Testis (tissue), 3 donors: ENCODE data around the gene KIF21B. TPM values are rescaled to one million over a fixed set of nuclear protein-coding genes. Genes with fewer than 3 reads are reported as not detected.
"Not testable (repeated sequence)": the region's sequence is repeated elsewhere in the genome, so short reads cannot be mapped to it uniquely, and the experiment has no call there.

Source experiments
- DNase-seq: peaks from one replicate; pipeline ENCODE4 v3.0.0-alpha.2; 2019
- H3K27ac ChIP-seq, 2 donors: fragments of 200-600 bp; sonication (generic); one replicate each; pipeline ENCODE4 v1.5.1; 2019
- H3K27me3 ChIP-seq: fragments of 200-600 bp; sonication (generic); one replicate; pipeline ENCODE4 v1.5.1; 2019
- H3K36me3 ChIP-seq: fragments of 200-600 bp; sonication (generic); one replicate; pipeline ENCODE4 v1.5.1; 2017; ENCODE audit warnings: low read depth; ENCODE audit errors: missing control alignments
- H3K4me1 ChIP-seq: fragments of 200-600 bp; sonication (generic); one replicate; pipeline ENCODE4 v1.5.1; 2019
- H3K4me3 ChIP-seq, 2 donors: fragments of 200-600 bp; sonication (generic); one replicate each; pipeline ENCODE4 v1.5.1; 2017 to 2019
- H3K9me3 ChIP-seq: fragments of 200-600 bp; sonication (generic); one replicate; pipeline ENCODE4 v1.5.1; 2017
- POLR2A ChIP-seq: fragments of 450-650 bp; IDR thresholded peaks from one replicate; pipeline ENCODE4 v1.6.1; 2017; ENCODE audit warnings: antibody characterized with exemption, mild to moderate bottlenecking, moderate library complexity
- WGBS, 2 donors: methylation state at CpG; one replicate each; pipeline ENCODE4 v1.1.5; 2018; 5-methylcytosine and 5-hydroxymethylcytosine counted together
- intact Hi-C: fragments of 100-400 bp; cut with DNase I; formaldehyde crosslinking; loops from one replicate; pipeline ENCODE4 v1.15.1; 2023; ENCODE audit warnings: low total_unique reads
- polyA plus RNA-seq: library from polyadenylated mRNA; stranded (reverse); fragments of 350-450 nt; fragmentation: Illumina TruSeq; extraction: RNeasy Lipid Tissue Mini Kit (QIAGEN cat#74804); gene quantifications from one replicate; pipeline ENCODE4 v1.2.3, GENCODE V29; 2014; ENCODE audit warnings: low read depth, low replicate concordance; ENCODE audit not compliant: insufficient read depth
- total RNA-seq, 2 donors: library from RNA; depleted of rRNA; stranded (reverse); fragments of >200 nt; gene quantifications; one replicate each; pipeline ENCODE4 v1.2.3, GENCODE V29; 2016
- TF ChIP-seq, protein P1 (sequence below), 3 experiments: fragments of 450-650 bp in 2 of 3; fragments of 200-600 bp in 1 of 3; sonication (generic) in 1 of 3; IDR thresholded peaks; one replicate each; pipeline ENCODE4 v1.5.1; 2016 to 2019; ENCODE audit warnings: antibody characterized with exemption in 3 of 3, mild to moderate bottlenecking in 2 of 3, moderate library complexity in 1 of 3

KIF21B gene
- total and polyA plus RNA-seq, 3 donors from 2014 or later: 23.3 to 32.7 (median 32.3) TPM

DNA sequence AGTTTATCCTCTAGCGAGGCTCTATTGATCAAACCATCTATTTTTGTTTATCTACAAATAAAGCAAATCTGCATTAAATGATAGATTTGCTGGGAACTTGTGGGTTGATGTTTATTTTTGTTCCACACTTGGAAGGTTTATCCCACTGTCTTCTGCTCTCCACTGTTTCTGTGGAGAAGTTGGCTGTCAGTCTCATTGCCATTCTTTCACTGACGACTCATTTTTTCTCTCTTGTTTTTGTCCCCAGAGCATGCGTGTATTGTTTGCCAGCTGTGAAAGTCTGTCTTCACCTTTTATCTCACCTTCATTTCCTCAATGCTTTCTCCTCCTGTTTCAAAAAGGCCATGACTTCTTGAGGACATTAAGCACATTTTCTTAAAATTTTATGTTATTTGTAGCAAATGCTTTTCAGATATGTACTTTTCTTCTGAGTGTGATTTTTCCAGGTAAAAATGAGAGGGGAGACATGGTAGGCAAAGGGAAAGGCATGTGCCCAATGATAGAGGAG, 76.4 kb downstream of the KIF21B start:
- WGBS, 2 donors: 95 to 96% methylated on average over 3 of the region's 3 CpGs
- DNase-seq: no peak
- no peak for TF ChIP-seq POLR2A
- TF ChIP-seq, protein P1, sequence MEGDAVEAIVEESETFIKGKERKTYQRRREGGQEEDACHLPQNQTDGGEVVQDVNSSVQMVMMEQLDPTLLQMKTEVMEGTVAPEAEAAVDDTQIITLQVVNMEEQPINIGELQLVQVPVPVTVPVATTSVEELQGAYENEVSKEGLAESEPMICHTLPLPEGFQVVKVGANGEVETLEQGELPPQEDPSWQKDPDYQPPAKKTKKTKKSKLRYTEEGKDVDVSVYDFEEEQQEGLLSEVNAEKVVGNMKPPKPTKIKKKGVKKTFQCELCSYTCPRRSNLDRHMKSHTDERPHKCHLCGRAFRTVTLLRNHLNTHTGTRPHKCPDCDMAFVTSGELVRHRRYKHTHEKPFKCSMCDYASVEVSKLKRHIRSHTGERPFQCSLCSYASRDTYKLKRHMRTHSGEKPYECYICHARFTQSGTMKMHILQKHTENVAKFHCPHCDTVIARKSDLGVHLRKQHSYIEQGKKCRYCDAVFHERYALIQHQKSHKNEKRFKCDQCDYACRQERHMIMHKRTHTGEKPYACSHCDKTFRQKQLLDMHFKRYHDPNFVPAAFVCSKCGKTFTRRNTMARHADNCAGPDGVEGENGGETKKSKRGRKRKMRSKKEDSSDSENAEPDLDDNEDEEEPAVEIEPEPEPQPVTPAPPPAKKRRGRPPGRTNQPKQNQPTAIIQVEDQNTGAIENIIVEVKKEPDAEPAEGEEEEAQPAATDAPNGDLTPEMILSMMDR (IDR thresholded peaks at IDR 0.05): no peak
- Histone ChIP-seq H3K27ac (no peak overlapping the region), H3K4me1 (no peaks in the 10 kb centered on the region), H3K36me3 (no peaks in the 10 kb centered on the region), H3K4me3 (no peak overlapping the region), H3K27me3 (no peaks in the 10 kb centered on the region), H3K9me3 (no peaks in the 10 kb centered on the region)
- intact Hi-C loops: no loop called here

DNA sequence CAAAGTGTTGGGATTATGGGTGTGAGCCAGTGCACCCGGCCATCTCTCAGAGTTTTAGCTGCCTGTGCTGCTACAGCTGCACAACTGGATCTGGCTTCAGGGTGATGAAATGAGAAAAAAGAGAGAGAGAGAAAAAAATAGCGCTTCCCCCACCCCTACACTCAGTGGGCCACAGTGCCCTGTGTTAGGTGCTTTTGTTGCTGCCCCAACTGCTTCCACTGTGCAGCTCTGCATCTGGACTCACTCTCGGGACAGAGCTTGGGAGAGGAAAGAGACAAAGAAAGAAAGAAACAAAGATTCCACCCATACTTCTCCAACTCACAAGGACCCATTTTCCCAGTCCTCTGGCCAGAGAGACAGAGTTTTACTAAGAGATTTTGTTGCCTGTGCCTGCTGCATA, 78.4 kb downstream of the KIF21B start:
- intact Hi-C loops: no loop called here
- Histone ChIP-seq H3K27me3 (no peaks in the 10 kb centered on the region), H3K27ac (peak overlapping the region in 1 of 2 donors; percentile 59), H3K9me3 (no peaks in the 10 kb centered on the region), H3K4me1 (no peaks in the 10 kb centered on the region), H3K36me3 (no peaks in the 10 kb centered on the region), H3K4me3 (no peak overlapping the region)
- no peak for TF ChIP-seq POLR2A
- TF ChIP-seq, protein P1 (IDR thresholded peaks at IDR 0.05): no peak
- WGBS, 2 donors: 48 to 60% methylated on average over 3 of the region's 3 CpGs
- DNase-seq: no peak

DNA sequence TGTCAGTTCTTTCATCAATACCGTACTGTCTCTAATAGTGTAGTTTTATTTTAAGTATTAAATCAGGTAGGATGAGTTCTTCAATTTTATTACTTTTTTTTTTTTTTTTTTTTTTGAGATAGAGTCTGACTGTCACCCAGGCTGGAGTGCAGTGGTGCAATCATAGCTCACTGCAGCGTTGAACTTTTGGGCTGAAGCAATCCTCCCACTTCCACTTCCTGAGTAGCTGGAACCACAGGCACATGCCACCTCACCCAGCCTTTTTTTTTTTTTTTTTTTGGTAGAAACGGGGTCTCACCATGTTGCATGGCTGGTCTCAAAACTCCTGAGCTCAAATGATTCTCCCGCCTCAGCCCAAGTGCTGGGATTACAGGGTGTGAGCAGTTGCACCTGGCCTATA, 84.6 kb downstream of the KIF21B start:
- intact Hi-C loops: no loop called here
- no peak for DNase-seq
- no peaks in the 10 kb centered on the region for H3K9me3 ChIP-seq
- H3K4me1 ChIP-seq: no peaks in the 10 kb centered on the region
- TF ChIP-seq, protein P1 (IDR thresholded peaks at IDR 0.05): no peak
- TF ChIP-seq POLR2A: no peak
- no peak overlapping the region for H3K4me3 ChIP-seq
- H3K36me3 ChIP-seq: no peaks in the 10 kb centered on the region
- no peaks in the 10 kb centered on the region for H3K27me3 ChIP-seq
- WGBS, 2 donors: 57 to 65% methylated on average over 4 of the region's 4 CpGs
- no peak overlapping the region for H3K27ac ChIP-seq

DNA sequence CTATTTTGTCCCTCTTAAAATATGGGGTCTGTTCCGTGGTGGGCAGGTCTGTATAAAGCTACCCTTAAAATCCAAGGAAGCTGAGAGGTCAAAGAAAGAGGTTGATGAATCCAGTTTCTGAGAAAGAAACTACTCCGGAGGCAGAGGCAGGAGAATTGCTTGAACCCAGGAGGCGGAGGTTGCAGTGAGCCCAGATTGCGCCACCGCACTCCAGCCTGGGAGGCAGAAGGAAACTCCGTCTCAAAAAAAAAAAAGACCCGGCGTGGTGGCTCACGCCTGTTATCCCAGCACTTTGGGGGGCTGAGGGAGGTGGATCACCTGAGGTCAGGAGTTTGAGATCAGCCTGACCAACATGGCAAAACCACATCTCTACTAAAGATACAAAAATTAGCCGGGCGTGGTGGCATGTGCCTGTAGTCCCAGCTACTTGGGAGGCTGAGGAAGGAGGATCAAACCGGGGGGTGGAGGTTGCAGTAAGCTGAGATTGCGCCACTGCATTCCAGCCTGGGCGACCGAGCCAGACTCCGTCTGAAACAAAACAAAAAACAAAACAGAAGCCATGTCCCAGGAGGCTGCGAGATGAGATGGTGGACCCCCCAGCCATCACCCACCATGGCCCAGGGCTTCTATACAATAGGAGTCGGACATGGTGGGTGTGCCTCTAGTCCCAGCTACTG, 88.1 kb downstream of the KIF21B start:
- DNase-seq, H3K4me3 ChIP-seq, intact Hi-C loops, H3K27me3 ChIP-seq, H3K4me1 ChIP-seq, H3K9me3 ChIP-seq, H3K36me3 ChIP-seq, H3K27ac ChIP-seq: not testable (repeated sequence)
- WGBS, 2 donors: 60 to 79% methylated on average over 18 of the region's 18 CpGs

DNA sequence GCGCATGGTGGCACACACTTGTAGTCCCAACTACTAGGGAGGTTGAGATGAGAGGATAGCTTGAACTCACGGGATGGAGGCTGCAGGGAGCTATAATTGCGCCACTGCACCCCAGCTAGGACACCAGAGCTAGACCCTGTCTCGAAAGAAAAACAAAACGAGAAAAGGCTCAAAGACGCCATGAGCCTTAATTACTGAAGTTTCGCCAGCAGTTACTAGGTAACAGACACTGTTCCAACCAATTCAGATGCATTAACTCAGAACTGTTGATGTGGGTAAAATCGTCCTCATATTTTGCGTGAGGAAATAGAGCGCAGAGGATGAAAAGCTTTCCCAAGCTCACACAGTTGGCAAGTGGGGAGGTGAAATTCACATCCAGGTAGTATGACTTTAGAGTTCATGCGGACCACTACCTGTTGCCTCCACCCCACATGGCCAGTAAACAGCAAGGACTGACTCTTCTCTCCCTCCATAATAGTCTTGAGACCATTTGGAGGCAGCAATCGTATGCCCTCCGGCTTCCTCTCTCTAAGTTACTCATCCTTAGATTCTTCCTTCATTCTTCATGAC, 88.8 kb downstream of the KIF21B start:
- intact Hi-C loops: no loop called here
- Histone ChIP-seq H3K4me1 (no peaks in the 10 kb centered on the region), H3K27me3 (no peaks in the 10 kb centered on the region), H3K27ac (no peak overlapping the region), H3K4me3 (no peak overlapping the region), H3K36me3 (no peaks in the 10 kb centered on the region), H3K9me3 (no peaks in the 10 kb centered on the region)
- TF ChIP-seq, protein P1 (IDR thresholded peaks at IDR 0.05): no peak
- TF ChIP-seq POLR2A: no peak
- no peak for DNase-seq
- 80 to 85% methylated on average over 13 of the region's 13 CpGs for WGBS, 2 donors
